Osteocyte (in vitro differentiated cells): Measurements from ENCODE around the gene ATXN1. TPM values are rescaled to one million over a fixed set of nuclear protein-coding genes. Genes with fewer than 3 reads are reported as not detected.

Source experiments
- DNase-seq: peaks from one replicate; pipeline ENCODE4 v3.0.0; 2021; ENCODE audit warnings: mixed read lengths; ENCODE audit not compliant: unreplicated experiment; ENCODE audit errors: extremely low spot score
- H3K27ac Mint-ChIP-seq: one replicate; pipeline ENCODE4 v1.8.0; 2021; ENCODE audit warnings: mild to moderate bottlenecking, mixed read lengths; ENCODE audit not compliant: unreplicated experiment
- H3K27me3 Mint-ChIP-seq: one replicate; pipeline ENCODE4 v1.8.0; 2021; ENCODE audit warnings: mixed read lengths; ENCODE audit not compliant: unreplicated experiment
- H3K36me3 Mint-ChIP-seq: one replicate; pipeline ENCODE4 v1.8.0; 2021; ENCODE audit warnings: mixed read lengths; ENCODE audit not compliant: unreplicated experiment
- H3K4me1 Mint-ChIP-seq: one replicate; pipeline ENCODE4 v1.8.0; 2021; ENCODE audit warnings: mixed read lengths; ENCODE audit not compliant: unreplicated experiment
- H3K4me3 Mint-ChIP-seq: one replicate; pipeline ENCODE4 v1.8.0; 2021; ENCODE audit warnings: mild to moderate bottlenecking, moderate library complexity, mixed read lengths; ENCODE audit not compliant: unreplicated experiment
- H3K9me3 Mint-ChIP-seq: one replicate; pipeline ENCODE4 v1.8.0; 2021; ENCODE audit warnings: mixed read lengths; ENCODE audit not compliant: unreplicated experiment
- CTCF ChIP-seq: fragments of 200-600 bp; sonication (generic); IDR thresholded peaks from 2 replicates; pipeline ENCODE4 v1.5.0; 2021; ENCODE audit warnings: antibody characterized with exemption, mild to moderate bottlenecking, moderate library complexity
- total RNA-seq: library from RNA; stranded (reverse); gene quantifications from 2 replicates; pipeline ENCODE4 v1.2.1, GENCODE V29; 2021

ATXN1 gene
- total RNA-seq, 1 donor from 2014 or later: 54.4 TPM

DNA sequence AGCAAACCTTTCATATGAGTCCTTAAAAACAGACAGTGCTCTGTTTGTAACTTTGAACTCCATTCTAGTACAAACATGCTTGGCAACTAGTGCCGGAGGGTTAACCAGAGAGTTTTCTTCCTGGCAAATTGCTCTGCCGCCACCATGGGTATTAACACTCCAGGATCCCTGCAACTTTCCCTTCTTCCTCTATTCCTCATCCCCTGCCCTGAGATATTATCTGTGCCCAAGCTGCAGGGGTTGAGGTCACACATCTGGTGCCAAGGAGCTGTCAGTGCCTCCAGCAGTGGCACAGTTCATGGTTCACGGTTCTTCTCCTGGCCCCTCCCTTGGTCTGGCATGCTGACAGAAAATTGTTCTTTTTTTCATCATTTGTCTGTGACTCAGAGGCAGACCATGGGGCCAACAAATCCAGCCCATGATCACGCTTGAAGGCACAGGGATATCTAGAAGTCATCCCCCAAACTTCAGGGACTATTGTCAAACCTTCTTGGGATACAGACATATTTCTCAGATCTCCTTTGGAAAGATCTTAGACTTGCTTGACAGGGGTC, 77.5 kb downstream of the ATXN1 start:
- Mint-ChIP-seq H3K9me3 (no peaks in the 10 kb centered on the region), H3K4me3 (no peak overlapping the region), H3K4me1 (peaks cover 54% of the 10 kb centered on the region), H3K27ac (peak overlapping the region; percentile 93), H3K27me3 (no peaks in the 10 kb centered on the region), H3K36me3 (peaks cover 14% of the 10 kb centered on the region)
- no peak for TF ChIP-seq CTCF
- DNase-seq: no peak

DNA sequence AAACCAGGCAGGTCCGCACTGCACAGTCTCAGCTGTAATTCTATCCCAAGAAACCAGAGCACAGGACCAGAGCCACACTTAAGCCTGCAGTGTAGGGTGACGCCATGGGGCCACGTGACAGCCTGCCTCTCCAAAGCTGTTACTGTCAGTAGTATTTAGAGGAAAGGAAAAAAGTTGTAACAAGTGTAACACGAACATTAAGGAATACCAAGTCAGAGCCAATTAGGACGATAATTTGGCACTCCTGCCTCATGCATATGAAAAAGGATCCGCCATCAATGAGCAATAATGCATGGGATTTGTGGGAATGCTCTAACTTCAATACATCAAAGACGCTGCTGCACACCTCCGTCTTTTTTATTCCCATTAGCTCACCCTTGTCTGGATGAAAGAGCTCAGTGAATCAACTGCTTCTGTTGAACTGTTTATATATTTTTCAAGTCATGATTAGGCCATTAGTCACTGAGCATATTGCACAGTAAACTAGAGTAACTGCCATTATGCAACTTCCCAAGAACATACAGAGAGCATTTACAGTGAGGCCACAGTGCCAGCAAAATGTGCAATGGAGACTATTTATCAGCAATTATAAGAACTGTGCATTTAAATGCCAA, 79.9 kb downstream of the ATXN1 start:
- peak overlapping the region; percentile 38 for H3K27ac Mint-ChIP-seq
- no peak for DNase-seq
- H3K36me3 Mint-ChIP-seq: peaks cover 14% of the 10 kb centered on the region
- no peak overlapping the region for H3K4me3 Mint-ChIP-seq
- peaks cover 52% of the 10 kb centered on the region for H3K4me1 Mint-ChIP-seq
- no peaks in the 10 kb centered on the region for H3K9me3 Mint-ChIP-seq
- H3K27me3 Mint-ChIP-seq: no peaks in the 10 kb centered on the region
- TF ChIP-seq CTCF: no peak

DNA sequence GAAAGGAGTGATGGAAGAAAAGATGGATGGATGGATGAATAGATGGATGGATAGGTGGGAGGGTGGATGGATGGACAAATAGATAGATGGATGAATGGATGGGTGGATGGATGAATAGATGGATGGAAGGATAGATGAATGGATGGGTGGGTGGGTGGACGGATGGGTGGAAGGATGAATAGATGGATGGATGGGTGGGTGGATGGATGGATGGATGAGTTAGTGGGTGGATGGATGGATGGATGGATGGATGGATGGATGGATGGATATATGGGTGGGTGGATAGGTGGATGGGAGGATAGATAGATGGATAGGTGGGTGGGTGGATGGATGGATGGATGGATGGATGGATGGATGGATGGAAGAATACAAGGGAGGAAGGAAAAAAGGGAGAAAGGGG, 82.2 kb downstream of the ATXN1 start:
- TF ChIP-seq CTCF: no peak
- Mint-ChIP-seq H3K4me1 (peaks cover 53% of the 10 kb centered on the region), H3K36me3 (peaks cover 14% of the 10 kb centered on the region), H3K27ac (no peak overlapping the region), H3K4me3 (no peak overlapping the region), H3K27me3 (no peaks in the 10 kb centered on the region), H3K9me3 (no peaks in the 10 kb centered on the region)
- DNase-seq: no peak

DNA sequence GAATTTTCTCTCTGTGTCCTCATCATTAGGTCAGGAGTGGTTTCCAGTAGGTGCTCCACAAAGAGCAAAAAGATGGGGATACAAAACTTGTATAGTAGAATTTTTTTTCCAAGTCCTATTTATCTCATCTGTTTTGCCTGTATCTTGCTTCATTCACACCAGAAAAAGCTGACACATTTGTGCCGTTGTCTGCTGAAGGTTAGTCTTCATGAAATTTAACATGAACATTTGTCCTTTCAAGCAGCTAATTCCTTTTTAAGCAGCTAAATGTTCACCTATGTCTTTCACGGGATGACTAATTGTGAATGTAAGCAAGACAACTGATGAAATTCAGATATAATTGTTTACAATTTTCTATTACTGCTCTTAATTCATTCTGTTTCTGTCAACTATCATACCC, 83.8 kb downstream of the ATXN1 start:
- H3K36me3 Mint-ChIP-seq: peaks cover 14% of the 10 kb centered on the region
- H3K27ac Mint-ChIP-seq: no peak overlapping the region
- H3K4me1 Mint-ChIP-seq: peaks cover 40% of the 10 kb centered on the region
- no peak for TF ChIP-seq CTCF
- no peak overlapping the region for H3K4me3 Mint-ChIP-seq
- H3K9me3 Mint-ChIP-seq: no peaks in the 10 kb centered on the region
- H3K27me3 Mint-ChIP-seq: no peaks in the 10 kb centered on the region
- no peak for DNase-seq

DNA sequence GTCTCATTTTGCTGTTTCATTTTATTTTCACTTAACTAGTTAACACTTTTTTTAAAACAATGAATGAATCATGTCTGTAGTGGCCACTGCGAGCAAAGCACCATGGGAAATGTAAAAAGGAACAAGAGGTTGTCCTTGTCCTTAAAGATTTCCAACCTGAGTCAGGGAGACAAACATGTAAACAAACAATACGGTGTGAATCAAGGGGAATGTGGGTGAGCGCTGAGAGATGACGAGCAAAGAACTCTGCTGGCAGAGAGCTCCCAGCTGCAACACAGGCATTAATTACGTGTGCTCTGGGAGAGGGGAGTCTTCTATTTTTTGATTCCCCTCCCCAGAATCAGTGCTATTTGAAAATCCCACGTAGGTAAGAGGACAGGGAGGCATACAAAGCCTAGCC, 84.3 kb downstream of the ATXN1 start:
- no peak for TF ChIP-seq CTCF
- Mint-ChIP-seq H3K27me3 (no peaks in the 10 kb centered on the region), H3K9me3 (no peaks in the 10 kb centered on the region), H3K36me3 (peaks cover 13% of the 10 kb centered on the region), H3K4me1 (peaks cover 42% of the 10 kb centered on the region), H3K27ac (peak overlapping the region; percentile 54), H3K4me3 (no peak overlapping the region)
- no peak for DNase-seq
